Omental fat pad (tissue), 4 donors: ENCODE results near the gene MACROD1. TPM values are rescaled to one million over a fixed set of nuclear protein-coding genes. Genes with fewer than 3 reads are reported as not detected.

Experiments
- ATAC-seq: fragments of 150-250 bp; one replicate; pipeline ENCODE4 v1.9.1; 2016; ENCODE audit warnings: mild to moderate bottlenecking, moderate library complexity; ENCODE audit not compliant: low FRiP score
- DNase-seq: peaks from one replicate; pipeline ENCODE4 v3.0.0-alpha.2; 2019; ENCODE audit warnings: low spot score
- CTCF ChIP-seq, 3 donors: fragments of 450-650 bp; IDR thresholded peaks; one replicate each; pipeline ENCODE4 v1.5.1; 2016 to 2017; ENCODE audit warnings: antibody characterized with exemption in 3 of 3, mild to moderate bottlenecking in 3 of 3, moderate library complexity in 2 of 3
- total RNA-seq, 4 donors: library from RNA; depleted of rRNA; stranded (reverse); fragments of >200 nt; gene quantifications; one replicate each; pipeline ENCODE4 v1.1.0, GENCODE V29; 2016

MACROD1 gene
- total RNA-seq, 4 donors from 2014 or later, result 13.8 to 40.9 (median 26.2) TPM

- TF ChIP-seq CTCF (IDR thresholded peaks at IDR 0.05), result no peak
- DNase-seq (no peak), ATAC-seq (no peak)
Measured at GRCh38 chr11:63991558-63991957, 174.4 kb downstream of the MACROD1 start.

DNA sequence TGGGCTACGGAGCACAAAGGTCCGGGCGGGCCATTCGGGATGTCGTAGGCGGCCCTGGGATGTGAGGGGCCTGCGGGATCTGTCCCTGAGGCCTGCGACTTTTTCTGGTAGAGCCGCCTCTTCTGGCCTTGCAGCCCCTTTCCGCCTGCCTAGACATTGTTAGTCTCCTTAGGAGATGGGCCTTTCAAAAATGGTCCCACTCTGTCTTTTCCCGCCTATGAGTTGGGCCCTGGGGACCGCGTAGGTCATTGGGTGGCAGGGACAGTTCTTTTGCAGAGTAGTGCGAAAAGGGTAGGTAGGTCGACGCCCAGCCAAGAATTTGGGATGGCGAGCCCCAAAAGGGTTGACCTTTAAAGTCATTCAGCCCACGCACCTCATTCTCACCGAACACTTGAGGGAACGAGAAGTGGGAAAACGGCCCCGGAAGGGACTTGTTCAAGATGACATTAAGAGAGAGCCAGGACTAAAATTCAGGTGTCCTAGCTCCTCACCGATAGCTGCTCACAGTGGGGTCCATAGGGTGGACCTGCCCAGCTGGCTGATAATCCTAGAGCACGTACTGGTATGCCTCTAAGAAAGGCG lies 178.9 kb downstream of the MACROD1 start:
- ATAC-seq (no peak), DNase-seq (no peak)
- TF ChIP-seq CTCF (IDR thresholded peaks at IDR 0.05), result no peak

DNA sequence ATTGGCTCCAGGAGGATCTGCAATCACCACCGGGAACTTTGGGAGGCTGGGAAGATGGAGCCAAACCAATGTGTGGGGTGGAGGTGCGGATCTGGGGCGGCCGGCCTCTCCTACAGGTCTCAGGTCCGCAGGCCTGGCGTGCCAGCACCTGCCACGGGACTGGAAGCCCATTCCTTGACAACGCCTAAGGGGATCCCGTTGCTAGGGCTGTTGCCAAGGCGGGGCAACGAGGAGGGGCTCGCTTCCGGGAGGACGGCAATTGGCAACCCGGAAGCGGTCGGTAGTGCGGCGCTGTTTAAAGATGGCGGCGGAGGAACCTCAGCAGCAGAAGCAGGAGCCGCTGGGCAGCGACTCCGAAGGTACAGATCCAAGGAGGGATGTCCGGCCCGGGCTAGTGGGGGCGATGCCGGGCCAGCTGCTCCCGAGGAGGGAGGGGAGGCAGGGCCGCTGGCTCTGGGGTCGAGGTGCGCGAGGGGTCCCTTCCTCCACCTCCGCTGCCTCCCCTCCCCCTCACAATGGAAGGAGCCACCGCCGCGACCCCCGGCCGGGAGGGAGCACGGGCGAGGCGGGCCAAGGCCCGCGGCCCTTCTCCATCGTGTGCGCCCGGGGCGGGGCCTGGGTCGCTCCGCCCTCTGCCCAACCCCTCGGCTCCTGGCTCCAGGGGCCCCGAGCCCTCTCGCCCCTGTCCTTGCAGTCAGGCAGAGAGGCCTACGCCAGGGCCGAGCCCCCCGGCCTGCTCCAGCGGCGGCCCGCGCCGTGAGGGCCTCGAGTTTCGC lies 179.6 kb downstream of the MACROD1 start, which contains the start of gene OTUB1:
OTUB1 (plus strand) TSS at position 283 of the 776 bp plus-strand sequence; CDS start at position 302, 19 bp downstream.
- peak; percentile 87 for ATAC-seq
- DNase-seq, result peak; percentile 69
- TF ChIP-seq CTCF (IDR thresholded peaks at IDR 0.05), result no peak

DNA sequence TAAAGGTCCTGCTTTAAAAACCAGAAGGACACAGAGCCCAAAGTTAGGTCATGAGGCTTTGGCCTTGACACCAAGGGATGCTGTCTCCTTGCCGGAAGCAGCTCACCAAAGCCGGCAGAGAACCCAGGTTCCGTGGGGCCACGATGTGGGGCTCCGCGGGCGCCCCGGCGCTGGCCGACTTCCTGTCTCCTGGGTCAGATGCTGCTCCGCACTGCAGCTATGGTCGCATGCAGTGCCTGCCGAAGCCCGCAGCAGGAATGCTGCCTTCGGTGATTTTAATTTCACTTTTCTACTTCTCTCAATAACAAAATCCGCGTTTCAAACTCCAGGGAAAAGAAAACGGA lies 180.1 kb downstream of the MACROD1 start:
- no peak for ATAC-seq
- no peak for TF ChIP-seq CTCF (IDR thresholded peaks at IDR 0.05)
- DNase-seq, result no peak

DNA sequence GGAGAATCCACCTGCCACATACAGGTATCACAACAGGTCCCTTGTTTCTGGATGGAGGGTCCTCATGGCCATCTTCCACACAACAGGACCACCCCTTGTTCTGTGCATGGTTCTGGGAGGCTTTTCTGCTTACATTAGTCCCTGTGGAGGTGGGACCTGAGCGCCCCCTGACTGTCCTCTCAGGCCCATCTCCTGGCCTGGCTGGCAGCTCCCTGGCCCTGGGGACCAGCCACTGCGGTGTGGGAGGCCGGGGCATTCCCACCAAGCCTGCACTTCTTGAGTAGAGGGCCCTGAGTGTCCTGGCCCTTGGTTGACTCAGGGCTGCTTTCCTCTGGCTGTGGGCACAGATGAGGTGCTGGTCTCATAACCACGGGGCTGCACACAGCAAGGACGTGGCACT lies 186.5 kb downstream of the MACROD1 start:
- DNase-seq (no peak), ATAC-seq (no peak)
- TF ChIP-seq CTCF (IDR thresholded peaks at IDR 0.05), result no peak

DNA sequence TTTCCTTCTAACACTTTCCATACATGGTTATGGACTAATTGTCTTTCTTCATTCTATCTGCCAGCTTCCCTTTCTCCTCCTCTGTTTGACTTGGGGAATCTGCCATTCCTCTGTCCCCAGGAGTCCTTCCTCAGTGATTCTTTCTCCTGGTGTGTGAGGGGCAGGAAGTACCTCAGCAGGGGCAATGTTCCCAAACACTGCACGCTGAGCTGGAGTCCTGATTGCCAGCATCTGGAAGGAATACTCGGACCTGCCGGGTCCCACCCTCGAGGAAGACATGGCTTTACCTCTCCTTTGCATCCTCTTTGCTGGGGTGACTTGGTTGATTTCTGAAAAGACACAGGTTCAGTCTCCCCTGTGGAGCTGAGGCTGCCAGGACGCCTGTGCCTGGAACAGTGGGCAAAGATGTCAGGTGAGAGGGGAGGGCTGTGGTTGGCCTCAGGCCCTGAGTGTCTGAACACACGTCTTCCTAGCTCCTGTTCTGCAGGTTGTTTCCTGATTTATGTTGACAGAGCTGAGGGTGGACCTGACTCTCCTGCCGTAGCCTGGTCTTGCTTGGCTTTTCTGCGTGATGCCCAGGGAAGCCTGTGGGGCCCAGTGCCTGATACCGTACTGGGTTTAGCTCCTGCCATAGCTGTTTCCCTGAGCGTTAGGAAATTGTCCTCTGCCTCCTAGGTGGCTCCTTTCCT lies 187.2 kb downstream of the MACROD1 start:
- DNase-seq (no peak), ATAC-seq (no peak)
- no peak for TF ChIP-seq CTCF (IDR thresholded peaks at IDR 0.05)
